H9 (cell line): ENCODE data around the gene KIF18B. TPM values are rescaled to one million over a fixed set of nuclear protein-coding genes. Genes with fewer than 3 reads are reported as not detected.

Experiments used
- DNase-seq: peaks from one replicate; pipeline ENCODE4 v3.0.0-alpha.2; 2017
- H2AFZ ChIP-seq: one replicate; pipeline ENCODE4 v1.6.1; 2013; ENCODE audit warnings: mild to moderate bottlenecking, low read length, control low read depth, moderate library complexity
- H2AK5ac ChIP-seq: 2 replicates; pipeline ENCODE4 v1.6.1; 2013; ENCODE audit warnings: low read length, control low read depth, mixed read lengths; ENCODE audit not compliant: insufficient read length
- H2BK120ac ChIP-seq: one replicate; pipeline ENCODE4 v1.6.1; 2013; ENCODE audit warnings: low read depth, mild to moderate bottlenecking, low read length, control low read depth, inconsistent platforms; ENCODE audit not compliant: poor library complexity, severe bottlenecking
- H2BK12ac ChIP-seq: 2 replicates; pipeline ENCODE4 v1.6.1; 2013; ENCODE audit warnings: low read length, control low read depth, mixed read lengths, low read depth; ENCODE audit not compliant: insufficient read length
- H2BK15ac ChIP-seq: 2 replicates; pipeline ENCODE4 v1.6.1; 2013; ENCODE audit warnings: low read depth, low read length, control low read depth
- H2BK20ac ChIP-seq: one replicate; pipeline ENCODE4 v1.6.1; 2013; ENCODE audit warnings: low read depth, mild to moderate bottlenecking, low read length, control low read depth, inconsistent platforms; ENCODE audit not compliant: poor library complexity, severe bottlenecking
- H2BK5ac ChIP-seq: 2 replicates; pipeline ENCODE4 v1.6.1; 2013; ENCODE audit warnings: low read length, control low read depth, mixed read lengths; ENCODE audit not compliant: insufficient read length
- H3K14ac ChIP-seq: 2 replicates; pipeline ENCODE4 v1.6.1; 2013; ENCODE audit warnings: low read length, control low read depth; ENCODE audit not compliant: insufficient read depth
- H3K18ac ChIP-seq: 2 replicates; pipeline ENCODE4 v1.6.1; 2013; ENCODE audit warnings: low read depth, mild to moderate bottlenecking, mixed read lengths, low read length, control low read depth; ENCODE audit not compliant: insufficient read length
- H3K23ac ChIP-seq: 2 replicates; pipeline ENCODE4 v1.6.1; 2013; ENCODE audit warnings: low read length, control low read depth, mixed read lengths, low read depth; ENCODE audit not compliant: insufficient read length
- H3K23me2 ChIP-seq: 2 replicates; pipeline ENCODE4 v1.6.1; 2013; ENCODE audit warnings: low read depth, mild to moderate bottlenecking, mixed read lengths, low read length, control low read depth; ENCODE audit not compliant: insufficient read length, poor library complexity, severe bottlenecking
- H3K27ac ChIP-seq: 2 replicates; pipeline ENCODE4 v1.5.1; 2013; ENCODE audit warnings: low read length, control low read depth, mixed read lengths, low read depth; ENCODE audit not compliant: insufficient read length
- H3K27me3 ChIP-seq: 2 replicates; pipeline ENCODE4 v1.6.1; 2013; ENCODE audit warnings: low read length, control low read depth, inconsistent platforms; ENCODE audit not compliant: insufficient read depth
- H3K4ac ChIP-seq: 2 replicates; pipeline ENCODE4 v1.6.1; 2013; ENCODE audit warnings: low read depth, mild to moderate bottlenecking, control low read depth, inconsistent platforms, low read length, moderate library complexity
- H3K4me1 ChIP-seq: 2 replicates; pipeline ENCODE4 v1.6.1; 2013; ENCODE audit warnings: low read length, control low read depth, inconsistent platforms; ENCODE audit not compliant: insufficient read depth
- H3K4me2 ChIP-seq: 2 replicates; pipeline ENCODE4 v1.6.1; 2013; ENCODE audit warnings: low read length, control low read depth, mixed read lengths; ENCODE audit not compliant: insufficient read length, insufficient read depth
- H3K56ac ChIP-seq: 2 replicates; pipeline ENCODE4 v1.6.1; 2013; ENCODE audit warnings: low read depth, mild to moderate bottlenecking, mixed read lengths, low read length, control low read depth; ENCODE audit not compliant: insufficient read length
- H3K79me1 ChIP-seq: 2 replicates; pipeline ENCODE4 v1.6.1; 2013; ENCODE audit warnings: low read depth, mild to moderate bottlenecking, moderate library complexity, low read length, control low read depth, inconsistent platforms; ENCODE audit not compliant: insufficient read depth, poor library complexity, severe bottlenecking
- H3K79me2 ChIP-seq: 2 replicates; pipeline ENCODE4 v1.6.1; 2013; ENCODE audit warnings: low read length, control low read depth, inconsistent platforms; ENCODE audit not compliant: insufficient read depth
- H3K9ac ChIP-seq: 2 replicates; pipeline ENCODE4 v1.6.1; 2013; ENCODE audit warnings: low read length, control low read depth, mixed read lengths; ENCODE audit not compliant: insufficient read length; ENCODE audit errors: extremely low read depth
- H3K9me3 ChIP-seq: one replicate; pipeline ENCODE4 v1.6.1; 2013; ENCODE audit warnings: low read depth, low read length, inconsistent platforms; ENCODE audit not compliant: control insufficient read depth
- H3T11ph ChIP-seq: one replicate; pipeline ENCODE4 v1.6.1; 2013; ENCODE audit warnings: mild to moderate bottlenecking, low read length, control low read depth, inconsistent platforms
- H4K20me1 ChIP-seq: one replicate; pipeline ENCODE4 v1.6.1; 2013; ENCODE audit not compliant: control insufficient read depth, insufficient read length, insufficient read depth
- H4K5ac ChIP-seq: 2 replicates; pipeline ENCODE4 v1.6.1; 2013; ENCODE audit warnings: low read depth, mild to moderate bottlenecking, mixed read lengths, low read length, control low read depth; ENCODE audit not compliant: insufficient read length
- H4K8ac ChIP-seq: replicated peaks from 2 replicates; pipeline ENCODE4 v1.6.1; 2013; ENCODE audit warnings: low read length, control low read depth, mixed read lengths, low read depth; ENCODE audit not compliant: insufficient read length
- H4K91ac ChIP-seq: 2 replicates; pipeline ENCODE4 v1.6.1; 2013; ENCODE audit warnings: low read depth, mild to moderate bottlenecking, moderate library complexity, mixed read lengths, low read length, control low read depth; ENCODE audit not compliant: insufficient read length
- H3K27ac Mint-ChIP-seq, 3 experiments: 2 replicates in 2 of 3; 3 replicates in 1 of 3; pipeline ENCODE4 v1.8.0; 2020 to 2021; ENCODE audit warnings: mixed read lengths in 3 of 3, mild to moderate bottlenecking in 1 of 3, moderate library complexity in 1 of 3
- H3K27me3 Mint-ChIP-seq: 2 replicates; pipeline ENCODE4 v1.8.0; 2021; ENCODE audit warnings: low read depth, mild to moderate bottlenecking, moderate library complexity, mixed read lengths
- H3K36me3 Mint-ChIP-seq, 3 experiments: 2 replicates in 2 of 3; 3 replicates in 1 of 3; pipeline ENCODE4 v1.8.0; 2020 to 2021; ENCODE audit warnings: low read depth in 3 of 3, mixed read lengths in 3 of 3; ENCODE audit not compliant: insufficient read depth in 1 of 3
- H3K4me1 Mint-ChIP-seq, 2 experiments: 2 replicates each; pipeline ENCODE4 v1.8.0; 2020; ENCODE audit warnings: mixed read lengths in 2 of 2
- H3K4me3 Mint-ChIP-seq, 2 experiments: 2 replicates in 1 of 2; 3 replicates in 1 of 2; pipeline ENCODE4 v1.8.0; 2020 to 2021; ENCODE audit warnings: mild to moderate bottlenecking in 2 of 2, mixed read lengths in 2 of 2, moderate library complexity in 1 of 2
- H3K9me3 Mint-ChIP-seq, 2 experiments: 2 replicates in 1 of 2; 3 replicates in 1 of 2; pipeline ENCODE4 v1.8.0; 2020; ENCODE audit warnings: mild to moderate bottlenecking in 2 of 2, mixed read lengths in 2 of 2, moderate library complexity in 1 of 2
- CTCF ChIP-seq: fragments of 200-600 bp; sonication (generic); conservative IDR thresholded peaks from 3 replicates; pipeline ENCODE4 v1.8.0; 2021; ENCODE audit warnings: antibody characterized with exemption, mild to moderate bottlenecking
- WGBS: extraction: QIAGEN DNeasy Blood & Tissue Kit; methylation state at CpG from one replicate; pipeline ENCODE4 v1.1.7; 2013; ENCODE audit warnings: missing lambda C conversion rate, low lambda C conversion rate, mixed read lengths; ENCODE audit not compliant: insufficient read length; ENCODE audit errors: extremely low coverage; 5-methylcytosine and 5-hydroxymethylcytosine counted together
- total RNA-seq: library from RNA; stranded (reverse); gene quantifications from 2 replicates; pipeline ENCODE4 v1.2.1, GENCODE V29; 2021

Gene KIF18B
- total RNA-seq, 1 experiment from 2014 or later: 51.8 TPM

GRCh38 chr17:44926821-44927525 is 20.6 kb downstream of the KIF18B start:
- WGBS: no CpG with 5 or more reads among the region's 15 CpGs
- no peaks in the 10 kb centered on the region for H3K27me3 ChIP-seq
- no peak overlapping the region for H3K56ac ChIP-seq
- H2BK5ac ChIP-seq: no peak overlapping the region
- Mint-ChIP-seq H3K4me1 (peaks cover 3 to 15% of the 10 kb centered on the region in 2 experiments; a peak in 1 of 4 replicates), H3K9me3 (no peaks in the 10 kb centered on the region), H3K4me3 (no peak overlapping the region), H3K27ac (no peak overlapping the region; a peak in 1 of 7 replicates), H3K27me3 (peaks cover 3% of the 10 kb centered on the region), H3K36me3 (peaks cover 41 to 70% (median 65%) of the 10 kb centered on the region in 3 experiments)
- H3K9me3 ChIP-seq: no peaks in the 10 kb centered on the region
- H3K4ac ChIP-seq: no peak overlapping the region
- no peaks in the 10 kb centered on the region for H3K4me1 ChIP-seq
- no peaks in the 10 kb centered on the region for H3K79me2 ChIP-seq
- no peak overlapping the region for H4K8ac ChIP-seq
- no peak for DNase-seq
- H3T11ph ChIP-seq: no peak overlapping the region
- no peak overlapping the region for H3K14ac ChIP-seq
- no peak overlapping the region for H4K91ac ChIP-seq
- no peak overlapping the region for H4K5ac ChIP-seq
- H3K9ac ChIP-seq: no peak overlapping the region
- no peak overlapping the region for H2BK120ac ChIP-seq
- H2BK15ac ChIP-seq: no peak overlapping the region
- no peak overlapping the region for H2BK12ac ChIP-seq
- no peak overlapping the region for H3K27ac ChIP-seq
- H2AK5ac ChIP-seq: no peak overlapping the region
- TF ChIP-seq CTCF: no peak
- no peak overlapping the region for H3K23ac ChIP-seq
- H3K79me1 ChIP-seq: no peaks in the 10 kb centered on the region
- H3K4me2 ChIP-seq: no peak overlapping the region
- no peak overlapping the region for H2BK20ac ChIP-seq
- H2AFZ ChIP-seq: no peak overlapping the region
- no peaks in the 10 kb centered on the region for H3K23me2 ChIP-seq
- no peak overlapping the region for H3K18ac ChIP-seq
- H4K20me1 ChIP-seq: no peaks in the 10 kb centered on the region
